Ovary (tissue), 3 donors: ENCODE data around the gene GRID2.

Experiments used
- POLR2A ChIP-seq: fragments of 450-650 bp; IDR thresholded peaks from one replicate; pipeline ENCODE4 v1.6.1; 2017; ENCODE audit warnings: antibody characterized with exemption, mild to moderate bottlenecking, moderate library complexity
- TF ChIP-seq, protein P1 (sequence below), 3 donors: fragments of 450-650 bp in 2 of 3; fragments of 200-600 bp in 1 of 3; IDR thresholded peaks; one replicate each; pipeline versions ENCODE4 v1.5.1 to v1.8.0; 2016 to 2022; ENCODE audit warnings: antibody characterized with exemption in 3 of 3, mild to moderate bottlenecking in 1 of 3
- donor health status: DM: no; HTN: no; CAD: no.

DNA sequence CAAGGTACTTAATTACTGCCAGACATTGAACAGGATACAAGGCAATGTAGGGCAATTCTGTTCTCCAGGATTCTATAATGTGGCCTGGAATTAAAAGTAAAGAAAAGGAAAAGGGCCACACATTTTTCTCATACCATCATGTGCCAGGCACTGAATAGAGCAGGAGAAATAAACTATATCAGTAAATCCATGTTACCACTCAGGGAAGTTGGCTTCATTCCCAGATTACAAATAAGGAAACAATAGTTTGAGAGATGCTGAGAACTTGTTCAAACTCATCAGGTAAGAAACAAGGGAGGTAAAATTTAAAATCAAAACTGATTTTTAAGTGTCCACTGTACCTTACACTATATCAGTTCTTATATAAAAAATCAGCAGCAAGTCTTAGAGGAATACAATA, 879.8 kb downstream of the GRID2 start:
- TF ChIP-seq, protein P1, sequence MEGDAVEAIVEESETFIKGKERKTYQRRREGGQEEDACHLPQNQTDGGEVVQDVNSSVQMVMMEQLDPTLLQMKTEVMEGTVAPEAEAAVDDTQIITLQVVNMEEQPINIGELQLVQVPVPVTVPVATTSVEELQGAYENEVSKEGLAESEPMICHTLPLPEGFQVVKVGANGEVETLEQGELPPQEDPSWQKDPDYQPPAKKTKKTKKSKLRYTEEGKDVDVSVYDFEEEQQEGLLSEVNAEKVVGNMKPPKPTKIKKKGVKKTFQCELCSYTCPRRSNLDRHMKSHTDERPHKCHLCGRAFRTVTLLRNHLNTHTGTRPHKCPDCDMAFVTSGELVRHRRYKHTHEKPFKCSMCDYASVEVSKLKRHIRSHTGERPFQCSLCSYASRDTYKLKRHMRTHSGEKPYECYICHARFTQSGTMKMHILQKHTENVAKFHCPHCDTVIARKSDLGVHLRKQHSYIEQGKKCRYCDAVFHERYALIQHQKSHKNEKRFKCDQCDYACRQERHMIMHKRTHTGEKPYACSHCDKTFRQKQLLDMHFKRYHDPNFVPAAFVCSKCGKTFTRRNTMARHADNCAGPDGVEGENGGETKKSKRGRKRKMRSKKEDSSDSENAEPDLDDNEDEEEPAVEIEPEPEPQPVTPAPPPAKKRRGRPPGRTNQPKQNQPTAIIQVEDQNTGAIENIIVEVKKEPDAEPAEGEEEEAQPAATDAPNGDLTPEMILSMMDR (IDR thresholded peaks at IDR 0.05), result no peak
- no peak for TF ChIP-seq POLR2A
